ENCODE results near the gene TEX36.
A peak's percentile ranks its signal among the peaks of the same experiment; 100 is the strongest.
"Not testable (repeated sequence)": the region's sequence is repeated elsewhere in the genome, so short reads cannot be mapped to it uniquely, and the experiment has no call there.

The TEX36 gene, protein sequence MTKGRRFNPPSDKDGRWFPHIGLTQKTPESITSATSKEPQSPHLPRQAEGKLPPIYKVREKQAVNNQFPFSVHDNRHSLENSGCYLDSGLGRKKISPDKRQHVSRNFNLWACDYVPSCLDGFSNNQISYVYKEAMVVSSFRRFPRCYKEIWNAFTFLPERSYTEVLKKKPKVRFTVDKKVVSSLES

DNA sequence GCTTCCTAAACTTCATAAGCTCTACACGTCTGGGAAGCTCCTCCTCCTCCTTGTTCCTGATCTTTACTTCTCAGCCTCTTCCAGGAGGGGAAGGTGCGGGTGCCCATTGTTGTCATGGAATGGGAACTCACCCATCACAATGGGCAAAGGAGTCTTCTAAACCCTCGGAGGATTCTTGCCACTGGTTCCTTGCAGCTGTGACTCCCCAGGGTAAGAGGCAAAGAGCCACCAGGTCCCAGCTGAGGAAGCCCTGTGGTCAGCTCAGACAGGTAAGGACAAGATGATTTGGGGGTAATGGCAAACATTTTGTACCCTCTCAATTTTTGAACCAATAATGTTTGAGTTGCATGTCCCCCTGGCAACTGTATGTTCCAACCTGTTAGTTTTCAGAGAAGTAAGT is at the start of gene TEX36:
TEX36 (minus strand) TSS at position 101 of the 400 bp plus-strand sequence. CDS start 174 bp downstream, outside the sequence.
- DNase-seq, result no peak

DNA sequence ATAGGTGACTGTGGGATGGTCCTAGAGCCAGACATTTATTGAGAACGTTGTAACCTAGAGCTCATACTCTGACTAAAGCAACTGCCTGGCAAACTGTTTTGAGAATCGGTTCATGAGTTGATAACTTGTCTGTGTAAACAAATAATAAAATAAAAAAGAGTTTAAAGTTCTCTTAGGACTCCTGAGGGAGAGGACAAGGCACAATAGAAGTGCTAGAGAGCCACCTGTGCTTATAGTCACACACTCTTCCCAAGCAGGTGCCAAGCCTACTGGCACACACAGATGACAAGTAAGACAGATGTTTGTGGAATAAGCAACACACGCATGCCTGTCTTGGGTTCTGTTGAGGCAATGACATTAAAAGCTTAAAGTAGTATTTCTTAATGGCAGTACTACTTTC is 44.5 kb upstream of the TEX36 start:
- DNase-seq, result no peak

DNA sequence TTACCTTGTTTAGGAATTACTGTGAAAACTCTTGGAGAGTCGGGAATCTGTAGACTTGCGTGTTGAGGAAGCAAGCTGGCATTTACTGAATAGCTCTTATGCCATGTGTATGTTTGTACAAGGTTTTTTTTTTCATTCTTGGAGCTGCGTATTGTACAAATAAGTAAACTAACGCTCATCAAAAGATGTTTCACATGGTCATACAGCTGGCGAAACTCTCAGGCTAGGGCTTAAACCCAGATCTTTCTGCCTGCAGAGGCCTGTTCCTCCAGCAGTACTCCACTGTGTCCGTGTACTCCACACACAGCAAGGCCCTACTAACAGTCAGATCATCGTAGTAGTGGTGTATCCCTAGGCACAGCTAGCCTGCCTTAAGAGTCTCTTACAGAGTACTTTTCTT is 44.0 kb upstream of the TEX36 start:
- DNase-seq, result no peak

DNA sequence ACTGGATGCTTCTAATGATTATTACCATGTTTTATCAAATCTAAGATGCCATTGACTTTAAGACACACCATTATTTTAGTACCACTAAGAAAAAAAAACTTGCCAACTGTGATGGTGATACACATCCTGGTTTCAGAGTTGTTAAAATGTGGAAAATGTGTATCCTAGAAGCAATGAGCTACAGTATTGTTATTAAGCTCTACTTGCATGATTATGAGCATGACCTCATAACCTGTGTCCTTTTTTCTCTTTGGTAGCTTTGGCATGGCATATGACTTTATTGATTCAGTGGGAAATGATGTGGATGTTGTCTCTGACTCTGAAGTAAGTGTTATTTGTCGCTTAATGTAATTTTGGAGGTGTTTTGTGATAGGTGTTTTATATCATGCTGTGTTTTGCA is 39.8 kb upstream of the TEX36 start:
- no peak for DNase-seq

DNA sequence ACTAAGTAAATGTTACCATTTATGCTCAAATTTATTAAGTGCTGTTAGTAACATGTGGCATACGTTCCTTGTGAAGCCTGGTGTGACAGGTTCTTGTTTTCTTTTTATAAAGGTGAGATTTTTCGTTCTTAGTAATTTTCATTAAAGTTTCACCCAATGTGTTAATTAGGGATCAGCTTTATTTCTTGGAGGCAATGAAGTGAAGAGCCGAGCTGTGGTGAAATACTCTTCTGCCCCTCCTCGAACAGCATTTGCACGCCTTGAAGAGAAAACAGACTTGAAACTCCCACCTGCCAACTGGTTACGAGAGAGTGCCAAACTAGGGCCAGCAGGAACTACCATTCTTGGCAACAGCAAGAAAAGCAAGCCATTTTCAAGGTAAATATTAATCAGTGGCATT is 38.1 kb upstream of the TEX36 start:
- DNase-seq, result no peak

DNA sequence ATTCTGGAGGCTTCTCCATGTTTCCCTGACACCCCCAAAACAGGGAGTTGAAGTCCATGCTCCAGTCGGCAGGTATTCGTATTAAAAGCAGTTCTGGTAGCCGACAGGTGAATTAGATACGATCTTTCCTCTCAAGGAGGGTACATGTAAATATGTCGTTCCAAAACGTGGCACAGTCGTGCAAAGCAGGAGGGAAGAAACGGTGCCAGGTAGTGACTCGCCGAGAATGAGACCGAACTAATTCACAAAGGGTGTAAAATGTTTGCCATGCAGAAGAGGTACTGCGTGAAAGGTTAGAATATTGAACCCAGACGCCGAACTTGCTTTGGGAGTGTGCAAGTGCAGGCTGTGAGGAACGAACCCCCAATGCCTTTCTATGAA is 37.0 kb upstream of the TEX36 start:
- DNase-seq, result no peak

DNA sequence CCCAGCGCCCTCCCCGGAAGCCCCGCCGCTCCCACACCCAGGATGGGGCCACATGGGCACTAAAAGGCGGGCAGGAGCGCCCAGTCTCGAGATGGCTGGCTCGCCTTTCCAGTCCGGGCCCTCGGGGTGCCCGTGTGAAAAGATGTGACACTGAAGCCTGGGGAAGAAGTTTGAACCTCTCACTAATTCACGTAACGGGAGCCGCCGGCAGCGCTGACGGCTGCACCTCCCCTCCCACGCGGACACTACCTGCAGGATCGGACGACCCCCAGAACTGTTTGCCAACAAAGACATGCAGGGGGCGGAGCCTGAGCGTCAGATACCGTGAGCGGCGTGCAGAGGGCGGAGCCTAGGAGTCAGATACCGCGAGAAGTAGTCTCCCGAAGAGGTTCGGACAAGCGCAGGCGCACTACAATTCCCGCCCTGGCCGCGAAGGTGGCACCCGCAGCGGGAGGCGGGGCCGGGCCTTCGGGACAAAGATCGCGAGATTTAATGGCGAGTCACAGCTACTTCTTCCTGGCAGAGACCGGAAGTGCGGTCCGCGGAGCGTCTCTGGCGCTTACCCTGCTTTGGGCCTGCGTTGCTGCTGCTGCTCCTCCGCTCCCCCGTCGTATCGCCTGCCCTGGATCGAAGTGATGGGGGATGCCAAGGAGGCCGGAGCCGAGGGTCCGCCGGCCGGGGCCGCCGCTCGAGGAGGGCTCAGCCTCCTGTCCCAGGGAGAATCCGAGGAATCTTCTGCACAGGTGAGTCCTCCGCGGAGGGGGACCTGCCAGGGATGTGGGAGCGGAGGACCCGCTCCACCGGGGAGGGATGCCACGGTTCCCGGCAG is 36.4 kb upstream of the TEX36 start, which contains the start of gene EDRF1:
EDRF1 (plus strand) TSS at position 537 of the 829 bp plus-strand sequence; CDS start at position 636, 99 bp downstream.
- DNase-seq, result peak; percentile 91

DNA sequence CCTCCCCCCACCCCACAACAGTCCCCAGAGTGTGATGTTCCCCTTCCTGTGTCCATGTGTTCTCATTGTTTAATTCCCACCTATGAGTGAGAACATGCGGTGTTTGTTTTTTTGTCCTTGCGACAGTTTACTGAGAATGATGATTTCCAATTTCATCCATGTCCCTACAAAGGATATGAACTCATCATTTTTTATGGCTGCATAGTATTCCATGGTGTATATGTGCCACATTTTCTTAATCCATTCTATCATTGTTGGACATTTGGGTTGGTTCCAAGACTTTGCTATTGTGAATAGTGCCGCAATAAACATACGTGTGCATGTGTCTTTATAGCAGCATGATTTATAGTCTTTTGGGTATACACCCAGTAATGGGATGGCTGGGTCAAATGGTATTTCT is 31.8 kb upstream of the TEX36 start:
- not testable (repeated sequence) for DNase-seq

DNA sequence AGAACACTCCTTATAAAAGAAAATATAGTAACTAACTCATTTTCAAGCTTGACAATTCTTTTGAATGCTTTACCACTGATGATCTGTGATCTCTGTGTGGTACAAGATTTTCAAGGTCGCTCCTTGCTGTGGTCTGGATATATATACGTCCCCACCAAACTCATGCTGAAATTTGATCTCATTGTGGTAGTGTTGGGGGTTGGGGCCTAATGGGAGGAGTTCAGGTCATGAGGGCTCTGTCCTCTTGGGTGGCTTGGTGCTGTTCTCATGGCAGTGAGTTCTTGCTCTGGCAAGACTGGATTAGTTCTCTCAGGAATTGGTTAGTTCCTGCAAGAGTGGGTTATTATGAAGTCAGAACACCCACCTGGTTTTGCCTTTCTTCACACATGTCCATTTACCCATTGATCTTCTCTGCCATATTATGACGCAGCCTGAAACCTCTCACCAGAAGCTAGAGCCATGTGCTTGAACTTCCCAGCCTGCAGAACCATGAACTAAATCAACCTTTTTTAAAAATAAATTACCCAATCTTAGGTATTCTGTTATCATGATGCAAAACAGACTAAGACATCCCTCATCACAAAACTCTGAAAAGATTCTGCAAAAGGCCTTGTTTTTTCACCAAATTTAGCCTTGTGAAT is 28.3 kb upstream of the TEX36 start:
- DNase-seq, result no peak

DNA sequence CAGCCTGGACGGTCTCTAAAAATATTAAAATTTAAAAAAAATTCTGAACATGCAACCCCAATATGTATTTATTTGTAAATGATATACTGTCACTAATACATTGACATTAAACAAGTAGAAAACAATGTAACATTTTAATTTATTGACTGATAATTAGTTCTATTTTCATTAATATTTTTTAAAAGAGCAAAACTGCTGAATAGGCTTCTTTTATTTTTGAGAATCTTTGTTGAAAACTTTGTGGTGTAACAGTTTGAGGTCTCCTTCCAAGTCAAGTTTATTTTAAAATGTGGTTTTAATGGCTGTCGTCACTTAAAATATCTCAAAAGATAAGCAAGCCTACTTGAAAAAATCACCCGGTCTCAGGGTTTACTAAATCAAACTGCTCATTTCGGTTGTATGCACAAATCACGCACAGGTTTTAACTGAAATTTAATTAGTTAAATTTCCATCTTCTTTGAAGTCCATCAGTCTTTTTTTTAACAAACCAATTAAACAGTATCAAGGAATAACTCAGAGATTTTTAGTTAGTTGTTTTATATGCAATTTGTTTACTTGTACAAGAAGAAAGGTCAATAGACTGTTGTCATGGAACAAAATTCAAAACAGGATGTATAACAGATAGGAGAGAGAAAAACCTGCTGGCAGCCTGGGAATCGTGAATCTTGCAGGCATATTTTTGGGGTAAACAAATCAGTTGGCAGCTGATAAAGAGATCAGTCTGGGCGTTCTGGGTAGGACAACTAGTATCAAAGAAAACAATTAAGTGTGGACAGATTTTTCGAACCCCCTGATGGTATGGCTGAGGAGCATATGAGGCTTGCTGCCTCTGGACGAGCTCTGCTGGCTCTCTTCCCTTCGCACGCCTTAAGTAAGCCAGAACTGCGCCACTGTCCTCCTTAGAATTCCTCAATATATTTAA is 26.9 kb upstream of the TEX36 start:
- no peak for DNase-seq

DNA sequence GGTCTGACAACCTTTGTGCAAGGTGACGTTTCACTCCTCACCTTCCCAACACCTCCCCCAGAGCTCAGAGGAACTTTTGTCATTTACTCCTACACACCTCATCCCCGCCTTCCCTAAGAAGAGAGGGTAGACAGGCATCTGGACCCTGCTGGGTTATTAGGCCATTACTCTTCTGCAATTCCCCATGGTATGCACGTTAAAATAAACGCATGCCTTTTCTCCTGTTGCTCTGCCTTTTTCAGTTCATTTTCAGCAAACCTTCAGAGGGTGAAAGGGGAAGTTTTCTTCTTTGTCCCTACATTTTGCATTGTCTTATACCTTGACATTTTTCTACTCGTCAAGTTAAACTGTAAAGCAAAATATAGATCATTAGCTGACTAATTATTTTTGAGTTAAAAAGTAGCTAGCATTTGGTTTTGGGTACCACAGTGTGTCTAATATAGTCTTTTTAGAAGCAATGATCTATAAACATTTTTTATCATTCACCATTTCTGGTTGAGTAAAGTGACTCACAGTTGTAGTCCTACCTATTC is 26.1 kb upstream of the TEX36 start:
- DNase-seq, result no peak

DNA sequence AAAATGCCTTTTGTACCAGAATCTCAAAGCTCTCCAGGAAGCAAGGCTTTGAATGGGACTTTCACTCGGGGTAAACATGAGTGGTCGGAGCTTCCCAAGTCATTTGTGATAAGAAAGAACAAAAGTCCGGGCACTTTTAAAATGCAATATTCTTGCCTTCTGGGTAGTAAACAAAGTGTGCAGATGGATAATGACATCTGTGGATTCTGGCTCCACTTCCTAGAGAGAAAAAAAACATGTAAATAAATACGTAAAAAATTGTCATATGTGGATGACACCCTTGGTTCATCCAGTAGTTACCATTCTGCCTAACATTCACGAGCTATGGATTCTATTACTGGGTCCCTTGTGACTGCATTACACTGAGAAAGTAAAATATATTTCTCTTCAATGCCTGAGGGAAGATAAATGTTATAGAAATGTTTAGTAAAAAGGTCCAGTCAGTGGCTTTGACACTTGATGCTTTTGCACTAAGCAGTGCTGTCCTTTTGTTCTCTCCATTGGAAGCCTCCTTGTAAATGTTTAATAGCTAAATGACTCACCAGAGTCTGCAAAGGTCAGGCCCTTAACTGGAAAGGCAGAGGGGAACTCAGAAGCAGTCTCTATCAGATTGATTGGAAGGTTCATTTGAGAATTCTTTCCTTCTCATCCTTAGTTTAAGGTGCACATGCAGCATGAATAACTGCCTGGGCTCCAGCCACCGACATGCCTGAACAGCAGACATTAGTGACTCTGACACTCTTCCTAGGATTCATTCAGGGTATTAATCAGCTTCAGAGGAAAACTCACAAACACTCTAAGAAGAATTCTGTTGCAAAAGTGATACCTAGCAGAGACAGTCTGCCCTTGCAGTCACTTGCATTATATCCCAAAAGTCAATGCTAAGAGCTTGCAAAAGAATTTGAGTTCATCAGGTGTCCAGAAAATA is 24.8 kb upstream of the TEX36 start:
- DNase-seq, result no peak

DNA sequence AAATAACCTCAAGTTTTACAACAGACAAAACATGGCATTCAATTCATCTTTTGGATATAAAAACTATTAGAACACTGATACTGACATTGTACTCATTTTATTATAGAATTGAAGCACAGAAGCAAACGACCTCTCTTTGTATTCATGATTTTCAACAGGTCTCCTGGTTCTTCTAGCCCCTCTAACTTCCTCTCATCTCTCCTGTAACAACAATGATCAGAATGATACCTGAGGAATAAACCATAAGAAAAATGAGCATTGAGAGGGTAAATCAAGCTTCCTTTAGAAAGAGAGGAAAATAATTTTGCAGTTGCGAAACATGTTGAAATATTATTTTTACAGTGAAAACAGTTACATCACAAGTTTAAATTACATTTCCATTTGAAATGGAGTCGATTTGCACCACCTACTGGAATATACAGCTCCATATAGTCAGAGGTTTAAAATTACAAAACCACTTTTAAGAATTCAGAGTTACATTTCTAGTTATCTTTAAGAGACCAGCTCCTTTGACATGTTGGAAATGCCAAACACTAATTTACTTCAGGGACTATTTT is 17.5 kb upstream of the TEX36 start:
- no peak for DNase-seq

DNA sequence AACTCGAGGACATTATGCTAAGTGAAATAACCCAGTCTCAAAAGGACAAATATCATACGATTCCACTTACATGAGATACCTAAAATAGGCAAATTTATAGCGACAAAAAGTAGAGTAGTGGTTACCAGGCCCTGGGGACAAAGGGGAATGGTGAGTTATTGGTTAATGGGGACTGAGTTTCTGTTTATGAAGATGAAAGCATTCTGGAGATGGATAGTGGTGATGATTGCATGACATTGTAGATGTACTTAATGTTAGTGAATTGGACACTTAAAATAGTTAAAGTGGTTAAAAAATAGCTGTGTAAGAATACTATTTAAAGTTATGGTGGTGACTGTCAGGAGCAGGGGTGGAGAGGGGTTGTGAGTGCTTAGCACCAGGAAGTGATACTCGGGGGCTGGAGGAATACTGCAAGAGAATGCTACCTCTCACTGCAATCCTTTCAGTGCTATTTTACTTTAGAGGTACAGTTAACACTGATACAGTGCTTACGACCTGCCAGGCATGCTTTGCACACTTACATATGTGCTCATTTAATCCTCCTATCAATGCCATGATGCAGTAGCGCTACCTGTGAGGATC is 16.7 kb upstream of the TEX36 start:
- no peak for DNase-seq

DNA sequence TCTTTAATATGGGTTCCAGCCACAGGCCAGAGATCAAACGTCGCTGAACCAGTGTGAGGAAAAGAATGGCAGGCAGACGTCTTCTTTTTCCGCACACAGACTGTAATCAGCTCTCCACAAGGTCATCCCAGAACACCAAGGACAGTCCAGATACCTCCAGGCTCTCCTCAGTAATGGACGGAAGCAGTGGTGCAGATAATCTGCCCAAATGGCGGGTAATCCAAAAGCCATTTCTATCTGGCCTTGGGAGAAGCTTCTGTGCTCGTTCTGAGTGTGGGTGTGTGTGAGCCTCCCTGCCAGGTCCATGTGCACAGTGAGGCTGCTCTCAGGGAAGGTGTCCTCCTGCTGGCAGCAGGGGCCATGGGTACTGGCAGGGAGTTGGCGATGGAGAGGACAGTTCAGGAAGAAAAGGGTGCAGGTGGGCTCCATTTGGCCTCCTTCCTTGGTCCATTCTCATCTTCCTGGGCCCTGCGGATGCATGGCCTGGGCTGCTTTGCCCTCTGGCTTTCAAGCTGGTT is 15.6 kb upstream of the TEX36 start:
- DNase-seq, result no peak

DNA sequence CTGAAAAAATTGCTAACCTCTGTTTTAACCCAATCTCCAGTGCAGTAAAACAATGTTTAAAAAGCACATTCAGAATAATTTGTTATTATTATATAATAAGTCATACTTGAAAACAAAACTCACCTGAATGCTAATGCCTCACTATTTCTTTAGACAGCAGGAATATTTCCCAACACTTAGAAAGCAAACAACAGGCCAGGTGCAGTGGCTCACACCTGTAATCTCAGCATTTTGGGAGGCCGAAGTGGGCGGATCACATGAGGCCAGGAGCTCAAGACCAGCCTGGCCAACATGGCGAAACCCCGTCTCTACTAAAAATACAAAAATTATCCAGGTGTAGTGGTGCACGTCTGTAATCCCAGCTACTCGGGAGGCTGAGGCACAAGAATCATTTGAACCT is 13.9 kb upstream of the TEX36 start:
- not testable (repeated sequence) for DNase-seq

DNA sequence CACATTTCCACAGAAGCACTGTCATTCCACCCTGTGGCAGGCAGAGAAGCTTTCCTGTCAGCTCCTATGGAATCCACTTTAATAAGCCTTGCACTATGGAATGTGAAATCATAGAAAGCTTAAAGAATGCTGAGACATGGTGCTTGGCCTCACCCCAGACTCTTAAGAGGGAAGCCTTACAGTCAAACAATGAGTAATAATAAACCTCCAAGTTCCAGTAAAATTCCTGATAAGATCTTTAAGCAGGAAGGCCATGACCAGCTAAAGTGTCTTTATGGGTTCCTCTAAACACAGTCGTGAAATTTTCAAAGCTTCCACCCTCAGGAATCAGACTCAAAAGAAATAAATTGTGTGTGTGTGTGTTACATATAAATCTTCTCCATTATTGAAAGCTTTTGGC is 11.9 kb upstream of the TEX36 start:
- DNase-seq, result no peak

DNA sequence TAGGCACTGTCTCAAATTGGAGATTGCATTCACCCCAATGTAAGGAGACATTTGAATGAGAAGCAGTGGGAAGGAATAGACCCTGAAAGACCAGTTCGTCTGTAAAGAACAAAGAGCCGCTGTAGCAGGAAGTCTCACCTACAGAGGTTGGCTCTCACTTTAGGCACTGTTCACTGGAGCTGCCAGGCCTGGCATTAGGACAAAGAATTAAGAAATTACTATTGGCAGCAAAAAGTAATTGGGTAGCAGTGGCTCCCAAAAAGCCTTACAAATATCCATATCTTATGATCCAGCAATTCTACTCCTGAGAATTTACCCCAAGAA is 10.5 kb upstream of the TEX36 start:
- DNase-seq, result no peak

DNA sequence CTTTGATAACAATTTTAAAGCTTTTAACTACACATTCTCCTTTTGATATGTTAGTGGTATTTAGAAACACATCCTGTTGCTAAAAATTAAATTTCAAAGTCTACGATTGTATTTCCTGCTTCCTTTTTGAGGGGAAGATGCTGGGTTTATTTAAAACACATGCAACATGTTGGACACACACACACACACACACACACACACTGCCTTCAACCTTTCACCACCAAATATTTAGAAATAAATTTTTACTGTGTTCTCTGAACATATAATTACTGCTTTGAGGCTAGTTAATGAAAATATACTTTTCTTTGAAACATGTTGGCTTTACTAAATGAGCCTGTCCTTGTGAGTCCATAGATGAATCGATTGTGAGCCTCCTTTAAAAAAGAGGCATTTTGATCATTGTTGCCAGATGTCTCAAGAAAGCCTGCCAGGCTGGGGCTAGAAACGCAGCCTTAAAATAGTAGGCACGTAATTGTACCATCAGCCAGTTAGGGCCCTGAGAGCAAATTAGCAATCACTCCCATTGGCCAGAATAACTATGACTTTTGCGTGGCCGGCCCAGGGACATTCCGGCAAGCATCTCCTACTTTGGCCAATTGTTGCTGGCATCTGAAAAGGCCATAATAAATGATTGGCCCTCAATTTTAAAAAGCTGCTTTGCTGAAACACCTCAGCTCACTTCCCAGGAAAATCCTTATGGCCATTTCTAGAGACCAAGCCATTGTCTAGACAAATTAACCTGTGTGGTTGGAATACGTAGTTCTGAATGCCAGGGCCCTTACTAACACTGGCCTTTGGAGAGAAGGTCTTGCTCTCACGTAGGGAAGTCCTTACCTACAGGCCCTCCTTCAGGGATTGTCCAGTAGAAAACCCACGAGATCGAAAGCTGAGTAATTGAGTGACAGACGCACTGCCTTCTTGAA is 9.9 kb upstream of the TEX36 start:
- no peak for DNase-seq

DNA sequence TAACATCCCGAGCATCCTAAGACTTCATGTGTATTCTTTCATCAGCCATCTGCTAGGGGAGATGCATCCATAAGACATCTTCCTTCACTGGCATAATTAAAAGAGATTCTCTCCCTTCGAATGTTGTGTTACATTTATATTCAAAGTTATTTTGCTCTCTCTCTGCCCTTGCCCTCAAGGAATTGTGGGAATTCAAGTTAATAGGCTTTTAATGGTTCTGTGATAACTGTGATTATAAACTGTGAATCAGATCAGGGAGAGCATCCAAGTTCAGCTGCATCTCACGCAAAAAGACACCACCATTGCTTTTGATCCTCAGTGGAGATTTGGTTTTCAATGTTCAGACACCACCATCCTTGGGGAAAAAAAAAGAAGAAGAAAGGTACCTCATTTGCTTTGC is 9.2 kb upstream of the TEX36 start:
- no peak for DNase-seq
